Fibroblast of the aortic adventitia (primary cell): Measurements from ENCODE around the gene RALGAPA1. TPM values are rescaled to one million over a fixed set of nuclear protein-coding genes. Genes with fewer than 3 reads are reported as not detected.
A peak's percentile ranks its signal among the peaks of the same experiment; 100 is the strongest.

Experiments used
- DNase-seq: peaks from one replicate; pipeline ENCODE4 v3.0.0-alpha.2; 2010; ENCODE audit warnings: low read depth
- H3K4me3 ChIP-seq: 2 replicates; pipeline ENCODE4 v1.5.1; 2011; ENCODE audit warnings: low read depth, mild to moderate bottlenecking, control low read depth, low read length, moderate library complexity
- CTCF ChIP-seq: IDR thresholded peaks from 2 replicates; pipeline ENCODE4 v1.5.1; 2011; ENCODE audit warnings: mild to moderate bottlenecking, low read length, control low read depth, inconsistent platforms; ENCODE audit not compliant: insufficient read depth
- total RNA-seq: library from RNA; depleted of rRNA; stranded (reverse); fragments of >200 nt; gene quantifications from 2 replicates; pipeline ENCODE4 v1.2.3, GENCODE V29; 2012; ENCODE audit warnings: low replicate concordance

Gene RALGAPA1
- total RNA-seq, 1 donor = 52.5 TPM

GRCh38 chr14:35509846-35510245, 299.2 kb downstream of the RALGAPA1 start:
- no peak for DNase-seq
- no peak overlapping the region for H3K4me3 ChIP-seq
- no peak for TF ChIP-seq CTCF

- no peak for TF ChIP-seq CTCF
- DNase-seq = peak; percentile 4
- H3K4me3 ChIP-seq = no peak overlapping the region
These were observed 302.2 kb downstream of the RALGAPA1 start for GRCh38 chr14:35506927-35507326.

GRCh38 chr14:35506461-35506860, 302.6 kb downstream of the RALGAPA1 start:
- DNase-seq = no peak
- H3K4me3 ChIP-seq = no peak overlapping the region
- TF ChIP-seq CTCF = no peak

GRCh38 chr14:35504260-35504659, 304.8 kb downstream of the RALGAPA1 start:
- no peak overlapping the region for H3K4me3 ChIP-seq
- no peak for DNase-seq
- no peak for TF ChIP-seq CTCF

- DNase-seq = no peak
- TF ChIP-seq CTCF = no peak
- no peak overlapping the region for H3K4me3 ChIP-seq
These were observed 305.4 kb downstream of the RALGAPA1 start for GRCh38 chr14:35503646-35504045.

GRCh38 chr14:35499180-35499579, 309.9 kb downstream of the RALGAPA1 start:
- no peak for TF ChIP-seq CTCF
- H3K4me3 ChIP-seq = no peak overlapping the region
- no peak for DNase-seq

- no peak overlapping the region for H3K4me3 ChIP-seq
- DNase-seq = no peak
- TF ChIP-seq CTCF = no peak
These were observed 313.8 kb downstream of the RALGAPA1 start for GRCh38 chr14:35495278-35495677.
